Iris pigment epithelial cell (primary cell): ENCODE measurements around the gene ZBTB3.
"Not testable (repeated sequence)": the region's sequence is repeated elsewhere in the genome, so short reads cannot be mapped to it uniquely, and the experiment has no call there.

Experiments
- DNase-seq: peaks from one replicate; pipeline ENCODE4 v3.0.0-alpha.2; 2011; ENCODE audit warnings: low read depth

Gene ZBTB3

DNA sequence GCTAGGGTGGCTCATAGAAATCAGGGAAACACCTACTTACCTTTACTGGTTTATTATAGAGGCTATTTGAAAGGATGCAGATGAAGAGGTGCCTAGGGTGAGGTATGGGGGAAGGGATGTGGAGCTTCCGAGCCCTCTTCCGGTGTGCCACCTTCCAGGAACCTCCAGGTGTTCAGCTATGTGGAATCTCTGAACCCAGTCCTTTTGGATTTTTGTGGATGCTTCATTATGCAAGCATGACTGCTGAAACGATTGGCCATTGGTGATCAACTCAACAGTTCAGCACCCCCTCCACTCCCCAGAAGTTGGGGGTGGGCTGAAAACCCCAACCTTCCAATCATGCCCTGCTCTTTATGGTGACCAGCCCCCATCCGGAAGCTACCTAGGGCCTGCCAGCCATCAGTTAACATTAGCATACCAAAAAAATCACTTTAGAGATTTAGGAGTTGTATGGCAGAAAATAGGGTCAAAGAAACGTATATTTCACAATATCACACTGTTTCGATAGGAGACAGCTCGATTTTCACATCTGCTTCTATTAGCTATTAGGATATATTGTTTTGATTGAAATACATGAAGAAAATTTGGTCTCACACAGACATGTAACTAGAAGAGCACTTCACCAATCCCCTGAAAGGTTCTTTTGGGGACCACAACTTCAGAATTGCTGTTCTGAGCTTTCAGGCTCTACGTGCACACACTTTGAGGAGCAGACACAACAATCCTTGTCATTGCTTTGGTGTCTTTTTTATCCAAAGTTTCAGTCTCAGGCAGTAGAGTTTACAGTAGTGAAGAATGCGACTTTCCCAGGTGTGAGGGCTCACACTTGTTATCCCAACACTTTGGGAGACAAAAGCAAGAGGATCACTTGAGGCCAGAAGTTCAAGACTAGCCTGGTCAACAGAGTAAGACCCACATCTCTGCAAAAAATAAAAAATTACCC lies 4.2 kb upstream of the ZBTB3 start:
- DNase-seq = no peak

DNA sequence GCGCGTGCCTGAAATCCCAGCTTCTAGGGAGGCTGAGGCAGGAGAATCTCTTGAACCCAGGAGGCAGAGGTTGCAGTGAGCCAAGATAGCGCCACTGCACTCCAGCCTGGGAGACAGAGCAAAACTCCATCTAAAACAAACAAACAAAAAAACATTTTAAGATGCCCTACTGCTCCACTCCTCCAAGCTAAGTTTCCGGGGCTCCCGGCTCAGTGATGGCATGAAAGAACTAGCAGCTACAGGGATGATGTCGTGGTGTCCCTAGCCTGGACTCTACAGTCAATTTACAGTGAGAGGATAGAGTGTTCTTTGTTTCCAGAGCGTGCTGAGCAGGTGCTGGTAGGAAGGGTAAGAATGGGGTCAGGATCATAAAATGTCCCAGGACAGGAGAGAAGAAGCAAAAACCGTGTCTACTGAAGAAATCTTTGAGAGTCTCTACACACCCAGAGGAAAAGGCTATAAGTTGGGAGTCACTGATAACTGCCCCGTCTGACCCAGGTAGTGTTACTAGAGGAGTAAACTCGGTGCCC lies 1.2 kb upstream of the ZBTB3 start:
- DNase-seq = no peak

DNA sequence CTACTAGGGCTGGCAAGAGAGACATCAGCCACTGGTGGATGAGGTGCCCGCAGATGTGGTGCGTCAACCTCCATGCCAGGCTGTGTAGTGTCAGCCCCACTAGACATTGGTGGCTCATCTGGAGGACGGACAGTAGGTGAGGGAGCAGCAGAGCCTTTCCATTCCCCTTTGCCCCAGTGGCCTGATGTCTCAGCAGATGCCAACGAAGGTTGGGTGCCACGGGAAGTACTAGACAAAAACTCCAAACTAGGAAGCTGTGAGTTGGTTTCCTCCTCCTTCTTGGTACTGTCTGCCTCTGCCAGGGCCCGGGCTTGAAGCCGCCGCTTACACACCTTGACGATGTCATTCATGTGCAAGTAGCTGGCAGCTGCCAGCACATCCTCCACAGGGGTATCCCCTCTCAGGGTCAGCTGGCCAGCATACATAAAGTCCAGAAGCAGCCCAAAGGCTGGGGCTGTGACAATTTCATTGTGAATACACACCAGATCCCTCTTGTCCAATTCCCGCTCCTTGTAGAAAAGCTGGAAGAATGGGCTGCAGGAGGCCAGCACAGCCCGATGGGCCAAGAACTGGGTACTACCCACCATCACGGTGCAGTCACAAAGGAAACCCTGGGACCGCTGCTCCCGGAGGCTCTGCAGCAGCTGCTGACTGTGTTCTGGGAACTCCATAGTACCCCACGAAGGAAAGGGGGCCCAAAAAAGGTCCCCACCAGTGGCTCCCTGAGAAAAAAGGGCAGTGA lies 795 bp downstream of the ZBTB3 start:
- no peak for DNase-seq

DNA sequence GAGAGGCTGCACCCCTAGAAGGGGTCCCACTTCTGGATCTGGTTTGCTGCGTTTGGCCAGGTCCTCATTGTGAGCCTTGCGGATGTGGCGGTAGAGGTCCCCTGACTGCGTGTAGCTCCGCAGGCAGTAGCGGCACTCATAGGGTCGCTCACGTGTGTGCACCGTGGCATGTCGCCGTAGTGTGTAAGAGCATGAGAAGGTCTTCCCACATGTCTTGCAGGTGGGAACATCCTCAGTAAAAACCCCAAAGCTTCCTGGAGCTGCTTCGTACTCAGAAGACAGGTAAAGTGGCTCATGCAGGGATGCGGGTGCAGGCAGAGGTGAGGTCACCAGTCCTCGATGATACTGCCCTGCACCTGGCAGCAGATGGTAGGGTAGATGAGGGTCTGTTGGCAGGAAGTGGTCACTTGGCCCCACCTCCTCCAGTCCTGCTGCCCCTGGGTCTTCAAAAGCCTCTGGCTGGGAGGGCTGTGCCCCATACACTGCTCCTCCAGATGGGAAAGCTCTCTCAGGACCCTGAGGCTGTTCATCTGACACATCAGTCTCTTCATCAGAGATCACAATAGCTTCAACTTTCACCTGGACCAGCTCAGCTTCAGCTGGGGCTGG lies 1.7 kb downstream of the ZBTB3 start:
- DNase-seq = no peak

DNA sequence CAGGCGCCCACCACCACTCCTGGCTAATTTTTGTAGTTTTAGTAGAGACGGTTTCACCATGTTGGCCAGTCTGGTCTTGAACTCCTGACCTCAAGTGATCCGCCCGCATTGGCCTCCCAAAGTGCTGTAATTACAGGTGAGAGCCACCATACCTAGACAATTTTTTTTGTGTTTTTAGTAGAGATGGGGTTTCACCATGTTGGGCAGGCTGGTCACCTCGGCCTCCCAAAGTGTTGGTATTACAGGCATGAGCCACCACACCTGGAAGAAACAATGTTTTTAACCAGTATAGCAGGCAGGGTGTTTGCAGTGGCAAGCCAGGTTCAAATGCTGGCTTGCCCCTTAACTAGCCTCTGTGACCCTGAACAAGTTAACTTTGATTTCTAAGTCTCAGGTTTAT lies 4.0 kb downstream of the ZBTB3 start:
- not testable (repeated sequence) for DNase-seq

DNA sequence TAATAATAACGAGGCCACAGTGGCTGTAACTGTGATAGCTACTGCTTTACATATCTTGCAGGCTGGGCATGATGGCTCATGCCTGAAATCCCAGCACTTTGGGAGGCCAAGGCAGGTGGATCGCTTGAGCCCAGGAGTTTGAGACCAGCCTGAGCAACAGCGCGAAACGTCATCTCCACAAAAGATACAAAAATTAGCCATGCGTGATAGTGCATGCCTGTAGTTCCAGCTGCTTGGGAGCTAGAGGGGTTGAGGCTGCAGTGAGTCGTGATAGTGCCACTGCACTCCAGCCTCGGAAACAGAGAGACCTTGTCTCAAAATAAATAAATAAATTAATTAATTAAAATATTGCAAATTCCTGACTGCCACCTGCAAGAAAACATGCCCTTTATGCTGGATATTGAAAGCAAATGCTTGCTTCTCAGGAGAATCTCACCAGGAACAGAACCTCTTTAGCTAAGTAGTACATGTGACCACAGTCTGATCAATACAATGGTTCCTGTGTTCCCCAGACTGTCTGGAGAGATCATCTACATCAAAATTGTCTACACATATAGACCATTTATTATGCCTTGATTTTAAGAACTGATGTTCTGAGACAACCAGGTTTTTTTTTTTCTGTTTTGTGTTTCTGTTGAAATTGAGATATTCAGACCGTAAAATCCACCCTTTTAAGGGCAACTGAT lies 6.3 kb downstream of the ZBTB3 start:
- DNase-seq = no peak

DNA sequence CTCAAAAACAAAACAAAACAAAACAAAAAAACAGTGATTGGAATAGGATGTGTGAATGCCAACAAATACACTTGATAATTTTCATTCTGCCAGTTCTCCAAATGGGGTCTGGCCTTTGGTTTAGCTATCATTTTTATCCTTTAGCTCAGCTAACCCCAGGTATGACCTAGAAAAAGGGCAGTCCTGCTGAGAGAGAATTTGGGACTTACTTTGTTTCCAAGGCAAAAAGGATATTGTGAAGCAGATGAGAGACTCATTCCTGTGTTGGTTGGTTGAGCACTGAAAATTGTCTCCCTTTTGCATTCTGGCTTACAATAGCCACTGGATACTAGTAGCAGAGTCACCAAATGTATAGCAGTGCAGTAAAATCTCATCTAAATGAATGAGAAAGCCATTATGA lies 16.8 kb downstream of the ZBTB3 start:
- no peak for DNase-seq

DNA sequence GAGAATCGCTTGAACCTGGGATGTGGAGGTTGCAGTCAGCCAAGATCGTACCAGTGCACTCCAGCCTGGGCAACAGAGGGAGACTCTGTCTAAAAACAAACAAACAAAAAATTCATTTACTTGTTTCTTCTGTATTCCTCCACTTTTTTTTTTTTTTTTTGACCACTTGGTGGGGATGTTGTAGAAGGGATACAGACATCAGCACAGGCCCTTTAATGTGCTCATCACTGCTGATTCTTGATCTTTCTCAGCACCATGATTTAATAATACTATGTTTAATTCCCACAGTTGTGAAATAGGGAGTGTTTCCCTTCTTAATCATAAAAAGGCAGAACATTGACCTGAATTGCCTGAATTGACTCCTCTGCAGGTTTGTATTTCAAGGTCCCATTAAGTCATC lies 21.1 kb downstream of the ZBTB3 start:
- DNase-seq = peak; percentile 46

DNA sequence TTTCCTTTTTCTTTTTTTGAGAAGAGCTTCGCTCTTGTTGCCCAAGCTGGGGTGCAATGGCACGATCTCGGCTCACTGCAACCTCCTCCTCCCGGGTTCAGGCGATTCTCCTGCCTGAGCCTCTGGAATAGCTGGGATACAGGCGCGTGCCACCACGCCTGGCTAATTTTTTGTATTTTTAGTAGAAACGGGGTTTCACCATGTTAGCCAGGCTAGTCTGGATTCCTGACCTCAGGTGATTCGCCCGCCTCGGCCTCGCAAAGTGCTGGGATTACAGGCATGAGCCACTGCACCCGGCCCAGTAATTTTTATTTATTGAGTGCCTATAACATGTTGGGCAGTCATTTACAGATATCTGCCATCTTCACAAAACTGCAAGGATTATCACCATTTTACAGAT lies 23.9 kb downstream of the ZBTB3 start:
- not testable (repeated sequence) for DNase-seq

DNA sequence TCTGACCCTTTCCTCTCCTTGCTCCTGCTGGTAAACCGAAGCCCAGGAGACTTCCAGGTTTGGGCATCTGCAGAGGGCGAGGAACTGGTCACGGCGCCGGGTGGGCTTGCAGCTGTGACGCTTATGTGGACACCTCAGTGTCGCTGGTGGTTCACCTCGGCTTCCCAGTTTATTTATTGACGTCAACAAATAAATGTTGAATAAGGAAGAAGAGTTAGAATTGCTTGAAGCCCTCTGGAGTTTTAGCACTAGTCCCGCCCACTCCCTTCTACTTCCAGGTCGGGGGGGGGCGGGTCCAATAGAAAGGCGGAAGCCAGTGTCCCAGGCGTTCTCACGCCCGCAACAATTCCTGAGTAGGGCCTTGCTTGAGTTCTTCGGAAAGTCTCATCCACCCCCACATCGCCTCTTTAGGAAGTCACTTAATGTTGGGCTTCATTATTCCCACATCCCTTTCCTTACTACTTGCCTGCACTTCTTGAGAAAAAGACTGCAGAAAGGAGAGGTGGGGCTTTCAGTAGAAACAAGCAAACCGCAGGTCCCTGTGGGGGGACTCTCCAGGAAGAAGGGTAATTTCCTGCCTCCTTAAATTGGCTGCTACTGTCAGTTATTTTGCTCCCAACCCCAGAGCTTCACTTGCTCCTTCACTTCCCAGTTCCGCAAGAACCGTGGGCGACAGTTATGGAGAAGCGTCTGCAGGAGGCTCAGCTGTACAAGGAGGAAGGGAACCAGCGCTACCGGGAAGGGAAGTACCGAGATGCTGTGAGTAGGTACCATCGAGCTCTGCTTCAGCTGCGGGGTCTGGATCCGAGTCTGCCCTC lies 25.6 kb downstream of the ZBTB3 start, which contains the start of gene TTC9C:
TTC9C (plus strand) TSS at position 316 of the 818 bp plus-strand sequence; CDS start at position 679, 363 bp downstream.
- DNase-seq = peak; percentile 92

DNA sequence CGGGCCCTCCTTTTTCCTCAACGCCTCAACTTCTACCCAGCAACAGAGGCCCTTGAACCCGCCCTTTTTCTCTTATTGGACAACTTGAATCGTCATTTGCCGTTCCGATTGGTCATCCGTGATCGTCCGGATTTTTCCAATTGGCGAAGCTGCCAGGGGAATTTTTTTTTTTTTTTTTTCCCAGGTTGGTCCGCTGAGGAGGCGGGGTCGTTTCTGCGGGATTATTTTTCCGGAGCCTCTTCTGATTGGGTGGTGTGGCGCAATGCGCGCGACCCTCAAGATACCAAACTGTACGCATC lies 26.1 kb downstream of the ZBTB3 start:
- DNase-seq = peak; percentile 97

DNA sequence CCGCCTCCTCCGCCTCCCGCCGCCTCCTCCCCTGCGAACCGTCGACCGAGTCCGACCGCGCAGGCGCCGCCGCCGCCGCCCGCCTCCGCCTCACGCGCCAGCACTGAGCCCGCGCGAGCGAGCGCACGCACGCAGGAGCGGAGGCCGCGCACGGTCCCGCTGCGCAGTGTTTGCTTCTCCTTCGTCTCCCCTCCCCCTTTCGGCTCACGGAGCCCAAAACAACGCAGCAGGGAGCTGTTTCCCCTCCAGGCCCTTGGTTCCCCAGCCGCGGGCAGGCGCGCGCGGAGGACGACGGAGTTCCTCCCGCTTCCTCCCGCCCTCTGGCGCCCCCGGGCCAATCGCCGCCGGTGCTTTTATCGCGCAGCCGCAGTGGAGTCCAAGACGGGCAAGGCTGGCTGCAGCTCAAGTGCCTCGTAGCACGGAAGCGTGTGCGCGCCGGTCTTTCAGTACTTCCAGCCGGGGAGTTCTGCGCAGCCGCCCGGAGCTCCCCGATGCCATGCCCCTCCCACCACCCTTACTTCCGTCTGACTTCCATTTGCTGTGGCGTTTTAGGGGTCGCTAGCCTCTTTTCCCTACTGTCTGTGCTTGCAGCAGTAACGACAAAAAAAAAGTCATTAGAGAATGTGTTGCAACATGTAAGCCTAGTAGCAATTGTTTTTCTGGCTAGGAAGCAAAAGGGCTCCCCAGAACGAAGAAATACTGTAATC lies 26.6 kb downstream of the ZBTB3 start, which contains the start of gene HNRNPUL2:
HNRNPUL2 (minus strand) TSS at position 293 of the 707 bp plus-strand sequence. CDS start 301 bp downstream, outside the sequence.
- peak; percentile 99 for DNase-seq

DNA sequence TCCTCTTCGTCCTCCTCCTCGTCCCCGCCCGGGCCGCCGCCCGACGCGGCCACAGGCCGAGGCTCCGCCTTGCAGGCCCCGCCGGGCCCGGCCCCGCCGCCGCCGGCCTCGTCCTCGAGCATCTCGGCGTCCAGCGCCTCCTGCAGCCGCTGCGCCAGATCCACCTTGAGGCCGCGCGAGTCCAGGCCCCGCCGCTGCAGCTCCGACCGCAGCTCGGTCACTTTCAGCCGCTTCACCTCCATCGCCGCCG lies 27.1 kb downstream of the ZBTB3 start:
- no peak for DNase-seq

DNA sequence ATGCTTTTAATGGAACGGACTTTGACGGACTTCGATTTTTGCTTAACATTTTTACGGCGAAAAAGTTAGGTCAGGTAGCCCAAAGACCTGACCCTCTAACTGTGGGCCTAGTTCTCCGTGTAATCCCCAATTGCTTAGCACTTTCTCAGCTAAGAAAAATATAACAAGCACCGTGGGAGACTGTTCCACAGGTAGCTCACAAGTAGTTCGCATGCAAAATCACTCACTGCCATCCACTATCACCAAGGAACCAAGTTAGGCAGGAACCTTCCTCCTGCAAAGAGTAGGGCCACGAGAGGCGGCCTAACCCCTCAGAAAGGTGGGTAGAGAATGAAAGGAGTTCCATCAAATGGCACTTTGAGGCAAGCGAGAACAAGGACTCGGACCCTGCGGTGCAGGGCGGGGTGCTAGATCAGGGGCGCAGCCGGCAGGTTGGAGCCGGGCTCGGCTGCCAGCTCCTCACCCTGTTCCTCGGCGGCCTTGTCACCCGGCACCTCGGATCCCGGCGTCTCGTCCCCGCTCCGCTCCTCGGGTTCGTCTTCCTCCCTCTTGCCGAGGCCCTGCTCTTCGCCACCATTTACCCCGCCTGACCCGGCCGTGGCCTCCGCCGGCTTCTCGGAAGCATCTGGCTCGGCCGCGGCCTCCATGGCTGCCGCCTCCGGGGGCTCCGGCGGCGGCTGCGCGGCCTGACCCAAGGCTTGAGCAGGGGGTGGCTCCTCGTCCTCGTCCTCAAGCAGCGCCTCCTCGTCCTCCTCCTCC lies 27.6 kb downstream of the ZBTB3 start:
- DNase-seq = no peak

DNA sequence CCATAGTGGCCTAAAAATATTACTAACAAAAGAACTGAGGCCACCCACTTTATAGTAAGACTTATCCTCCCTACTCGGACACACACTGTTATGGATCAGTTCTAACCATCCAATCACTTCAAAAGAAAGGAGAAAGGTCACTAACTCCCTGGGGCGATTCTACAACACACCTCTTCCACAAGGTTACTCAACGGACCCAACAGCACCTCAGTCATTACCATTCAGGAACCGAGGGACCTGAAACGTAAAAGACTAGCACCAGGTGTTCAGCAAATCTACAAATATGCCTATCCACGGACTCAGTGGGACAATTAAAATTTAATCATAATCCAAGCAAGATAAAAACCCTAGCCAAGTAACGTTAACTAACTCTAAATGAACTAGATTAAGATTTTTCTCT lies 28.3 kb downstream of the ZBTB3 start:
- no peak for DNase-seq

DNA sequence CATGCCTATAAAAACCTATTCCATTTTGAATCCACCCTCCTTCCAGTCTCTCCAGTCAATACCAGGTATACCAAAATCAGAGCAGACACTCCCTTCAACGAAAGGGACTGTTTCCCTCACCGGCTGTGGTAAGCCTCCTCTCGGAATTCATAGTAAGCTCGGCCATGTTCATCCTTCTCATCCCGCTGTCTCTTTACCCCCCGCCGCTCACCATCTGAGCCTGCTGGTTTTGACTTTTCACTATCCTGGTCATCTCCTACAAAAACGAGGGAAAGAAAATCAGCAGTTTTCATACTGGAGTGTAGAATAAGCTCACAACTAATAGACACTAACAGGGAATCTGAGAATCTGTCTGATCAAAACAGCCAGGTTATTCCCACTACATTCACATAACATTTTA lies 29.8 kb downstream of the ZBTB3 start:
- DNase-seq = no peak

DNA sequence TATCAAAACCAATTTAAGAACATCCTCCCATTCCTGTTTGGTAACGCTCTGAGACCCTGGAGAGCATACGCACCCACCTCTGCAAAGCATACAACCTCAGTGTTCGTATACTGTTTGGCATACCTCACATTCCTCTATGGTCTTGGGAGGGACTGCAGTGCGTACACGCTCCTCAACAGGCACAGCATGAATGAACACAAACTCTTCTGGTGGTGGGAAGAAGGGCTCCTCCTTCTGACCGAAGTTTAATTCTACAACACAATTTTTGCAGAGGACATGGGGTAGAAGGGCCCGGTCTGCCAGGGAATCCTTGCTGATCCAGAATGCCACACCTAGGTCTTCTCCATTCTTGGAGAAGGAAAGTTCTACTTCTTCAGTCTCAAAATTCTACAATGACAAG lies 32.0 kb downstream of the ZBTB3 start:
- peak; percentile 46 for DNase-seq

DNA sequence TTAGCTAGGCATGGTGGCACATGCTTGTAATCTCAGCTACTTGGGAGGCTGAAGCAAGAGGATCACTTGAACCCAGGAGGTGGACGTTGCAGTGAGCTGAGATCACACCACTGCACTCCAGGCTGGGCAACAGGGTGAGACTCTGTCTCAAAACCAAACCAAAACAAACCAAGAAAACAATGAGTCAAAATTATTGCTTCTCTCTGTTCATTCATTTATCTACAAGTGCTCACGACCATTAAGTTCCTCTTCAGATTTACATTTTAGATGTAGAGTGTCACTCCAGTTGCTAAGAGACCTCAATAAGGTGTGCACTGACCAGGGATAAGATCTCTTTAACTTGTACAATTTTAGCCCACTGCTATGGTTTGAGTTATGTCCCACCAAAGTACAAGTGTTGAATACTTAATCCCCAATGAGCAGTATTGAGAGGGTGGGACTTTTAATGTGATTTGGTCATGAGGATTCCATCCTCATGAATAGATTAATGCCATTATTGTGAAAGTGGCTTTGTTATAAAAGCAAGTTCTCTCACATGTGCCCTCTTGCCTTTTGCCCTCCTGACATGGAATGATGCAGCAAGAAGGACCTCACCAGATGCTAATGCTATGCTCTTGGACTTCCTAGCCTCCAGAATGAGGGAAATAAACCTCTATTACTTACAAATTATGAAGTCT lies 34.5 kb downstream of the ZBTB3 start:
- DNase-seq = no peak

DNA sequence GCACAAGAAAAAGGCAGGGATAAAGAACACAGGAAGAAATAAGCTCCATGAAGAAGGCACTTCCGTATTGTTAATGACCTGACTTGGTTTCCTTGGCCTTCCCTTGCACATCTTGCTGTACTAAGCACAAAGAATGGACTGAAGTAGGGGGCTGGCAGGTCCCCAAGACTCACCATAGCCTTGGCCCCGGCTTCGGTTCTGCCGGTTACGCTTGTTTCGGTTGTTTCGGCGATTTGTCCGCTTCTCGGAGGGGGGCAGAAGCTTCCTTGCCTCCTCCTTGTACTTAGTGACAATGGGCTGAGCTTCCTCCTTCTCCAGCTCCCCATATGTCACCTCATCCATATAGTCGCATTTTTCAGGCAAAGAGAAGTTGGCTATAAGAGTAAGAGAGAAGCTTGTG lies 37.1 kb downstream of the ZBTB3 start:
- no peak for DNase-seq
